GM19193 (cell line): Measurements from ENCODE around the gene CSPG4.

Source experiments
- POLR2A ChIP-seq: IDR thresholded peaks from 4 replicates; pipeline ENCODE4 v1.6.1; 2011; ENCODE audit not compliant: insufficient read depth, insufficient read length; ENCODE audit errors: extremely low read depth

Gene CSPG4

GRCh38 chr15:75712668-75713337 lies at the start of gene CSPG4:
Gene CSPG4 (minus strand): TSS chr15:75712848. CDS start chr15:75712755, 93 bp downstream.
- TF ChIP-seq POLR2A = no peak

GRCh38 chr15:75761446-75762356 lies 49.1 kb upstream of the CSPG4 start:
- no peak for TF ChIP-seq POLR2A

- TF ChIP-seq POLR2A = no peak
Observed at GRCh38 chr15:75760704-75761435, 48.2 kb upstream of the CSPG4 start.

- no peak for TF ChIP-seq POLR2A
Observed at GRCh38 chr15:75759416-75760130, 46.9 kb upstream of the CSPG4 start.

- peak; percentile 79 for TF ChIP-seq POLR2A
Observed at GRCh38 chr15:75758071-75758872, 45.6 kb upstream of the CSPG4 start.

GRCh38 chr15:75753145-75753544 lies 40.5 kb upstream of the CSPG4 start:
- TF ChIP-seq POLR2A = no peak

GRCh38 chr15:75751891-75752290 lies 39.2 kb upstream of the CSPG4 start:
- no peak for TF ChIP-seq POLR2A

GRCh38 chr15:75751116-75751875 lies 38.6 kb upstream of the CSPG4 start:
- no peak for TF ChIP-seq POLR2A

GRCh38 chr15:75750261-75751050 lies 37.8 kb upstream of the CSPG4 start:
- TF ChIP-seq POLR2A = no peak

GRCh38 chr15:75749820-75750219 lies 37.2 kb upstream of the CSPG4 start:
- no peak for TF ChIP-seq POLR2A

- TF ChIP-seq POLR2A = no peak
Observed at GRCh38 chr15:75745305-75745704, 32.7 kb upstream of the CSPG4 start.

- no peak for TF ChIP-seq POLR2A
Observed at GRCh38 chr15:75739791-75740190, 27.1 kb upstream of the CSPG4 start.
